GM18499 (cell line): ENCODE results near the gene IFNGR1.
"Not testable (repeated sequence)": the region's sequence is repeated elsewhere in the genome, so short reads cannot be mapped to it uniquely, and the experiment has no call there.

Source experiments
- ATAC-seq: cut with Tn5 transposase; IDR thresholded peaks from one replicate; pipeline ENCODE4 v1.9.1; 2021; ENCODE audit warnings: moderate number of reproducible peaks; ENCODE audit not compliant: insufficient read depth, unreplicated experiment

The IFNGR1 gene

DNA sequence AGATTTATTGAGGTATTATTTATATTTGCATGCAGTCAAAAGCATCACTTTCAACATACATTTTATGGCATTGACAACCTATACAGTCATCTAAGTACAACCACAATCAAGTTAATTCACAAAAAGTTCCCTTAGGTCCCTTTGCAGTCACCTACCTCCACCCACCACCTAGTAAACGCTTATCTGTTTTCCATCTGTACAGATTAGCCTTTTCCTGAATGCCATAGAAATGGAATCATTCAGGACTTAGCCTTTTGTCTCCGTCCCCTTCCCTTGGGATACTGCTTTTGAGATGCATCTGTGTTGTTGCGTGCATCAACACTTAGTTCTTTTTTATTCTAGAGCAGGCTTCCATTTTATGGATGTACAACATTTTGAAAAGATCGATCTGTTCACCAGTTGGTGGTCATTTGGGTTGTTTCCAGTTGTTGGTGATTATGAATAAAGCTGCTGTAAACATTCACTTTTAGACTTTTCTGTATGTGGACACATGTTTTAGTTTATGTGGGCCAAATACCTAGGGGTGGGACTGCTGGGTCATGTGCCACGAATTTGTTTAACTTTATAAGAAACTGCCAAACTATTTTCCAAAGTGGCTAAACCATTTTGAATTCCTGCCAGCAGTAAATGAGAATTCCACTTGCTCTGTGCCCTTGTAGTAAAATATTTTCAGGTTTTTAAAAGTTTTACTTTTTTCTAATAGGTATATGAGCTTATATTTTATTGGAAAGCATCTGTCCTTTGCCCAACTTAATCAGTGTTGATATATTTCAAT lies 17.6 kb upstream of the IFNGR1 start:
- ATAC-seq: no peak

DNA sequence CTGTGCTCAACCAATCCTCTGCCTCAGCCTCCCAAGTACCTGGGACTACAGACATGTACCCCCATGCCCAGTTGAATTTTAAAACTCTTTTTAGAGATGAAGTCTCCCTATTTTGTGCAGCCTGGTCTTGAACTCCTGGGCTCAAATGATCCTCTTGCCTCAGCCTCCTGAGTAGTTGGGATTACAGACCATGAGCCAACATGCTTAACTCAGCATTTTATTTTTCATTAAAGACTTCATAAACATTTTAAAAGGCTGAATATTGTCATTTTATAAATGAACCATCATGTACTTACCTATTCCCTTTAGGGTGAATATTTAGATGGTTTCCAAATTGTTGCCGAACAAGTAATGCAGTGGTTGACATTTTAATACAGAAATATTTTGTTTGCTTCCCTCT lies 16.5 kb upstream of the IFNGR1 start:
- ATAC-seq: no peak

DNA sequence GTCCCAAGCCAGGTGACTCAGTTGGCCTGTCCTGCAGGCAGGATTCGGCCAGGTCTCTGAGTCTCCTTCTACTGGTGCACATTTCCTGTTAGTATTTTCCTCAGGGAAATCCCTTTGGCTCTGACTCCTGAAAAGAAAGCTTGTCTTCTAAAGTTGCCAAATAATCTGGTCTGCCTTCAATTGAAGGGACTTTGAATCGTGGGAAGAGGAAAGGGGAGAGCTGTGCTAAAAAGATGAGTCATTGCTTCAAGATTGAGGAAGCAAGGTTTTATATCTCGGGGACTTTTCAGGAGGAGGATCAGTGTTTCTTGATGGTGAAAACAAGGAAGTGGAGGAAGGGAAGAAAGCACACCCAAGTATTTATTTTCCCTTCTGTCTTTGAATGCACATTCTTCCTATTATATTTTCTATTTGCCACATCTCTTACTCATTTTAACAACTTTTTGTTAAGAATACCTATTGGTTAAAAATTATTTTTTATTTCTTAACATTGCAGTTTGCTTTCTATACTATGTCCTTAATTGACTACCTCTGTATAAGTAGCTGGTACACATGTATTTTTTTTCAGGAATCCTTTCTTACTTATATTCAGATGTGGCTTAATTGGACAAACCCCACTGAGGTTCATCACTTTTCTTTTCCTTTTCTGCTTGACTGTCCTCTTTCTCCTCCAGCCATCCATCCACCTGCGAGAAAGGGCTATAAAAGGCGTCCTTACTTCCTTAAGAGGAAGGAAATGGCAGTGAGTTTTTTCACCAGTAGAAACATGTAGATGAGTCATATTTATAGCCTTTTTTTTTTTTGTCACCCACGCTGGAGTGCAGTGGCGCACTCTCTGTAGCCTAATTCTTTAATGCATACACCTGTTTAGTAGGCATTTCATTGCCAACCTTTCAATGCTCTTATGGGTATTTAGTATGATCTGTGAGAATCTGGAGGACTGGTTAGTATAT lies 15.0 kb upstream of the IFNGR1 start:
- peak; percentile 52 for ATAC-seq

DNA sequence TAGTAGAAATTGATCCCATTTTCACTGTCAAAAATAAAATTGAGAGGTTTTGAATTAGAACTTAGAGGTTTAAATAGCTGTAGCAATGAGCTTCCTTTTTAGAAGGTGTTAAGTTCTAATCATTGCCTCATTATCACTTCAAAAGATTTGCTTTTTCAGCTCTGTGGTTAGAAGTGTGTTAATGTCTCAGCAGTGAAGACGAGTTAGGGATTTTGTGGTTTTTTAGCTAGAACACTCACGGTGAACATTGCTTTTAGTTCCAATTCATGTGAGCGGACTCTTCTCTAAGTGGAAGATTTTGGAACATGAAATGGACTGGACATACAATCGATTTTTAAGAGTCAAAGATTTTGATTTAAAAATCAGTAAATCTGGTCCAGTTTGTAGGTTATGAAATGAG lies 12.7 kb upstream of the IFNGR1 start:
- no peak for ATAC-seq

DNA sequence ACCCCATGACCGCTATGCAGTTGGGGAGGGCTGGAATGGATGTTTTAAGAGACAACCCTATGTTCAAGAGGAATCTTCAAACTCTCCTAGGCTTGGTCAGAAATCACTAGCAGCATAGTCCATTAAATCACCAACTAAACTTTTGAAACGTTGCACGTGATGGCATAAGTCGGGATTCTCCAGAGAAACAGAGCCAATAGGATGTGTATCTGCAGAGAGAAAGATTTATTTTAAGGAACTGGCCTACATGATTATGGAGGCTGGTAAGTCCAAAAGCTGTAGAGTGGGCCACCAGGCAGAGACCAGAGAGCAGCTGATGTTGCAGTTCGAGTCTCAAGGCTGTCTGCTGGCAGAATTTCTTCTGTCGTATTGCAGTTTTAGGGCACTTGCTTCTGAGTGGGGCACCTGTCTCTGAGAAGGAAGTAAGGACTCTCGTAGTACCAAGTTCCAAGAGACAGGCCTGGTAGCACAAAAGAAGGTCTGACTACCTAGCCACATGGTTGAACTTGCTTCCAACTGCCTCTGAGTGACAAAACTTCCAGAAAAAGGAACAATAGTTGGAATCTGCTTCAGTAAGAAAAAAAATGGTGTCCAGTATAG lies 11.9 kb upstream of the IFNGR1 start:
- ATAC-seq: no peak

DNA sequence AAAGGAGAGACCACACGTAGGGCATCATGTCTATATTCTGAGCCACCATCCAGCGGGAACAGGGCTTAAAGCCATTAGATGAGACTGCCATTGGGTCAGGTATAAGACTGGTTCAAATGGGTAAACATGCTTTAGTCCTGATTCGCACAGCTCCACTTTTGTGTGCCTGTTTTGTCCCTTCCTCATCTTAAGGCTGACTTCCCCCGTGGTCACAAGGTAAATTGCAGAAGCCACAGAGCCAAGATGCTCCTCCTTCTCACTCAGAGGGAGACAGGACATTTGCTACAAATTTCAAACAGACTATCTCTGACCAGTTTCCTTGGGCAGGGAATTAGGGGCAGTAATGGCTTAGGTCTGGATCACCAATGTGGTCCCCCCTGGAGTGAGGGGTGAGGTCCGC lies 11.4 kb upstream of the IFNGR1 start:
- no peak for ATAC-seq

DNA sequence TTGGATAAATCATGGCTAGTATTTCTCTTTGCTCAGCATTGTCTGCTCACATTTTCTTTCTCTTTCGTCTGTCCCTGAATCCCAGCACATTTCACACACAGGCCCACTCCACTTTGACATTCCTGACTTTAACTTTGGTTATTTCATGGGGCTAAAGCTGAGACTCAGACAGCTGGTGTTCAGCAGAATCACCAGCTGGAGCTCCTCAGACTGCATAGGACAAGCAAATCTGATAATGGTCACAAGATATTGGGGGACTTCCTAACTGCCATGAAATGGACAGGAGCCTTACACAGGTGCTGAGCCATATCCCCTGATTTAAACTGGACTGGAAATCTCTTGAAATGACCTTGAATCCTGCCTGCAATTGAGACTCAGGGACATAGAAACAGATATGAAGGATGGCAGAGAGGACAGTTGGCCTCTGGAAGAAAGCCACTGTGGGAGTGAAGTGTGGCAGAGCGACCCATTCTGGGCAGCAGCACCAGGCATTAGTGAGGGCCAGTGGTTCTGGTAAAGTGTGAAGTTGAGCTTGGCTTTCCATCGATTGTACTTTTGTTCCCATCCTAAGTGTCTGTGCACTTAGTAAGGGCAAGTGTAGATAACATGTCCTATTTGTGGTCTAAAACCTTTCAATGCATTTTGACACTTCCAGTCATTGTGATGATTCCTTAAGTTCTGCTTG lies 10.0 kb upstream of the IFNGR1 start:
- ATAC-seq: no peak

DNA sequence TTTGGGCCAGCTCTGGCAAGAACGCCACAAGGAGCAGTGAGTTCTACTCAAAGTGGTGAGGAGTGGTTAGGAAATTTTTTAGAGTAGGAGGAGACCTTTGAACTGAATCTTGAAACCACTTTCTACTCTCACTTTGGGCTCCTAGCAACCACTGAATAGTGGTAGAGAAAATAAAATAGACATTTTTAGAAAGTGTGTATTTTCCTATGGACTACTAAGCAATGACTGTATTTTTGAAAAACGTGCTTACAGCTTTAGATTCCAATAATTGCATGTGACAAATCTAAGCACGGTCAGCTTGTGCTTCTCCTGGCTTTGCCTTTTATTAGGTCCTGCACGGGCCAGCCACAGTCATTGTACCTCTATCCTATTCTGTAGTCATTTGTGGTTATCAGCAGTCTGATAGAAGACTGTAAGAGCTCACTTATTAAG lies 8.7 kb upstream of the IFNGR1 start:
- ATAC-seq: peak; percentile 53

DNA sequence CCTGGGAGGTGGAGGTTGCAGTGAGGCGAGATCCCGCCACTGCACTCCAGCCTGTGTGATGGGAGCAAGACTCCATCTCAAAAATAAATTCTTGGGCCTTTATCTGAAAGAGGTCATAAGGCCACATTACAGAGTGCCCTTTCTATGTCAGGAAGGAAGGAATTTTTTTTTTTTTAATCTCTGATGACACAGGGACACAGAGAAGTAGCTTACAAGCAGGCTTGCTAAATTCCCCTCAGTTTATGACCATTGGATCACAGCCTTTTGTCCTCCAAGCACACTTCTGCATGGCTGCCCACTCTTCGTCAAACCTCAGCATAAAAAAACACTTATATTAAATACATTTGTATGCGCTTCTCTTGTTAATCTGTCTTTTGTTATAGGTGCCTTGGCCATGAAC lies 7.5 kb upstream of the IFNGR1 start:
- no peak for ATAC-seq

DNA sequence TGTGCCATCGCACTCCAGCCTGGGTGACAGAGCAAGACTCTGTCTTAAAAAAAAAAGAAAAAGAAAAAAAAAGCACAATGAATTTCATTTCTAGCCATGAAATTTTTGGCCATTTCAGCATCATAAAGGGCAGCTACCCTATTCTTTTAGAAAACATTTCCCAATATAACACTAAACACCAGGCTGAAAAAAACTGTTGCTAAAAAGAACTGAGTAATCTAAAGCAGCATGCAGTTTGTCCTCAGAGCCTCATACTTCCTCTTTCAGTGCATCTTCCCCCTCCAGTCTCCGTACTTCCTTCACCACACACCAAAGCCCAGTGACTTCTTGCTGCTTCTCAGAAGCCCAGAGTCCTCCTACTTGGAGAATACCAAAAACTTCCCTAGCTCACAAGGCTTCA lies 5.6 kb upstream of the IFNGR1 start:
- ATAC-seq: no peak

DNA sequence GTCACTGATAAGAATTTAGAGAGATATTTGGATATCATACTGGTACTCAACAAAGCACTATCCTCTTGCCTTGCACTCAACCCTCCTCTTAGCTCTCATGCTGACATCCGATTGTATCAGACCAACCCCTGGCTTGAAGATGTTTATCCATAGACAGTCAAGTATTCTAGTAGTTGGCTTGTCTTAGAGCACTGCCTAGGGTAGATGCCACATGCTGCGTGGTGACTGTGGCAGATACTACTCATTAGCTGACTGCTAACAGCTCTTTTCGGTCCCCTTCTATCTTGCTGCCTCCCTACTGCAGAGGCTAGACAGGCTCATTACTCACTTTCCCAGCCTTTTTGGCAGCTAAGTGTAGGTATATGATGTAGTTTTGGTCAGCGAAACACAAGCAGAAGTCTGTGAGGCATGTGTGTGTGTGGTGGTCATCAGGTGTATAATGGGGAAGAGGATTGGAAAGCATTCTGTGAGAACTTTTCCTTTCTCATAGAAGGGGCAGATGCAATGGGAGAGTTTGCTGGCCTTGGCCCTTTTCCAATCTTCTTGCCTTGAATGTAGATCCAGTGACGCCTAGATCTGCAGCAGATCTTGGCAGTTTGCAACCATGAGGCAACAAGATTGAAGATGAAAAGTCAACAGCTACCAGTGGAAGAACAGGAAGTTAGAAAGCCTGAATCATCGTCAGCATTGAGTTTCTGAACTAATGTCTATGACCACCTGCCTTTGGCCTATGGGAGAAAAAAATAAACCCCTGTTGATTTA lies 4.4 kb upstream of the IFNGR1 start:
- no peak for ATAC-seq

DNA sequence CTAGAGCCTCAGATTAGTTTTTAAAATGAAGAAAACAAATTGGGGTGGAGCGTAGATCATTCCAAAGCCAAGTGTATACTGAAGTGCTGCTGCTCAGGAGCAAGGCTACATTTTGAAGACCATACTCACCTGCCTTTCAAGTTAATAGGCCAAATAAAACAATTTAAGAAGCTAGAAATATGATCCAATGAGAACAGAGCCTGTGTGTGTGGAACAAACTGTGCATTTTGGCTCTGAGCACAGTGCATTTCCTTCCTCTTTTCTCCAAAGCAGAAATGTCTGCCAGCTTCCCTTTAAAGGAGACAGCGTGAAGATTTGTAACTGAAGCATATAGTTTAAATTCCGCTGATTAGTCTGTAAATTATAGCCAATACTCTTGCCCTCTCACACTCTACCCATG lies 3.2 kb upstream of the IFNGR1 start:
- no peak for ATAC-seq

DNA sequence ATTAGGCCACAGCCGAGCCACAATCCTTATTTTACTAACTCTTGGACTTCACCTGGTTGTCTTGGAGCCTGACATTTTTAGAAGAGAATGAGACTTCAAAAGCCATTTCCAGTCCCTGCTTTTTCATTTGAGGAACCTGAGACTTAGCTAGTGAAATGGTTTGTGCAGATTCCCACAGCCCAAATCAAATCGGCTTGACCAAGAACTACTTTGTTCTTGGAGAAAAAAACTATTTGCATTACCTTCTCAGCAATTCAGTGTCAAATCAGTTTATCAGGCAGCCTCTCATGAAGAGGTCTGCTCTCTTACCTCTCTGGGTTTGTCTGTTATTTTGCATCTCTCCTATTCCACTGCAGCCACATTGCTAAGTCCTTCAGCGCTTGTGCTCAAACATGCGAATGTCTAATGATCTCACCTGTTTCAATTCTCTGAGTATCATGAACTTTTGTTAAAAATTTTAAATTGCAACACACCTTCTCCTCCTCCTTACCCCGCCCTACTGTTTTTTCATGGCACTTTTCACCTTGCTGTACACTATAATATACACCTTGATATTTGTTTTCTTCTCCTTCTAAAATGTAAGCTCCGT lies 573 bp upstream of the IFNGR1 start:
- no peak for ATAC-seq

DNA sequence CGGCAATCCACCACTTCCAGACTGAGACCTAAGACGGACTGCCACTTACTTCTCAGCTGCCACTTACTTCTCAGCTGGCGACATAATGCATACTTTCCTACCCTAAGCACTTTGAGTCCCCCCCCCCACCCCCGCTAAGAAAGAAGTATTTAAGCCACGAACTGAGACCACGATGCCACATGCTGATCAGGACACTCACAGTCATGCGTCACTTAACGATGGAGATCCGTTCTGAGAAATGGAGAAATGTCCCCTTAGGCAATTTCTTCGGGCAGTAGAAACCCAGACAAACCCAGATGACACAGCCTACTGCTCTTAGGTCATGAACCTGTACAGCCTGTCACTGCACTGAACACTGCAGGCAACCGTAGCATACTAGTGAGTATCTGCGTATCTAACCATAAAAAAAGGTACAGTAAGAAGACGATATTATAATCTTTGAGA lies 690 bp downstream of the IFNGR1 start:
- ATAC-seq: peak; percentile 27

DNA sequence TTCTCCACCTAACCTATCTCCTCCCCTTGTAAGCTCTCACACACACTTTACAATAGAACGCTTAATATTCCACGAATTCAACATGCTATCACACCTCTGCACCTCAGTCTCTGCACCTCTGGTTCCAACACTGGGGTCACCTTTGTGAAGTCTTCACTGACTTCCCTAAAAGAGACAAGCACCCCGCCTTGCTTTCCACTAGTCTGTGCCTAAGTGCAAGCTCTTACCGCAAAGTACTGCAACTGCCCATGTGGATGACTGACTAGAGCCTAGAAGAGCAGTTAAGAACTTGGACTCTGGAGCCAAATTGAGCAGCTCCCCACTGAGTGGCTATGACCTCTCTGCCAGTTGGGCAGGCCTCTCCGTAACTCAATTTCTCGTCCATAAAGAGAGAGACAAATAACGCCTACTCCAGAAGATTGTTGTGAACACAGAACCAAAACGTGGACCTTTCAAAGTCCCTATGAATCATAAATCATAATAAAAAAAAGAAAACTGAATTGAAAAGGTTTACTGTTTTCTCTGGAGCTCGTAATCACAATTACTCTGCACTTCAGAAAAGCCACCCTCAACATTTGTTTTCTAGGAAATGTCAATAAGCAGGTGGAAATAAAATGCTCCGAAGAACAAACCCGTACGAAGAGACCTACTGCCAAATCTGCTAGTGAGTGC lies 1.2 kb downstream of the IFNGR1 start:
- no peak for ATAC-seq

DNA sequence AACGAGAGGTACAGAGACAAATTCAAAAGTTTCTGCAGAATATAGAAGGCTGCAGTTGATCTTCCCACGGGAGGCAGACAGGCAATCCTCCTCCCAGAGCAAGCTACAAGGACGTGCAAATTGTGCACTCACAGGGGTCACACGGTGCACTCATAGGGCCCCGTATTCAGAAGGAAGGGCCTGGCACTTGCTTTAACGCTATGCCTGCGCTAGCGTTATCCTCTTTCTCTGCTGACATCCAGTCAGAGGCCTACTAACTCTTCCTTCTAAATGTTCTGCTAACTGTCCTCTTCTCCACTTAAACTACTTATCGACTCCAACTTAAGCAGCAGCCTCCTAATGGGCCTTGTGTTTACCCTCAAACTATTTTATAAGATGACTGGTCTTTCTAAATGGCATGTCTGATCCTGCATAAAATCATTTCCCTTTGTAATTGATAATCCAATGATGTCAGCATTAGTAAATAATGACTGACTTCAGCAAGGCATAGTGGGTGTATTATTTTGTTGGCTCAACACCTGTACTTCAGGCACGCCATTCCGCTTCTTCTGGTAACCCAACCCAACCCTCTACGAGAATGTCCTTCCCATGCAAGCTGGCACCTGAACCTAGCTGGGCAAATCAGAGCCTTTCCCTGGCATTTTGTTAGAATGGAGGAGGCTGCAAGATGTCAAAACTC lies 2.2 kb downstream of the IFNGR1 start:
- no peak for ATAC-seq

DNA sequence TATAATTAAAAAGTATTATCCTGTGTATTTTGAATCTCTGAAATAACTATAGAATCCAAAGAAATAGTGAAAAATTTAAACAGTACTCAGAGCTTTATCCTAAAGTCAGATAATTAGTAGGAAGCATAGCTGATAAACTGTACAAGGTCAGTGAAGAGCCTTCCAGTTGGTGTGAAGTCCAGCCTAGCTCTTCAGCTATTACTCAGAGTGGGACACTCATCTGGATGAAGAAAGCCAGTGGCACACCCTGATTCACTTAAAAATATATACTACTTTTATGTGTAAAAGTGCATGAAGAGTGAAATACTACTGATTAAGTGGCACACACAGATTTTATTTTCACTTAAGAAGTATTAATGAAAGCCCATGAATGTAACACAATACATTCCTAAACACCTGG lies 3.1 kb downstream of the IFNGR1 start:
- ATAC-seq: no peak

DNA sequence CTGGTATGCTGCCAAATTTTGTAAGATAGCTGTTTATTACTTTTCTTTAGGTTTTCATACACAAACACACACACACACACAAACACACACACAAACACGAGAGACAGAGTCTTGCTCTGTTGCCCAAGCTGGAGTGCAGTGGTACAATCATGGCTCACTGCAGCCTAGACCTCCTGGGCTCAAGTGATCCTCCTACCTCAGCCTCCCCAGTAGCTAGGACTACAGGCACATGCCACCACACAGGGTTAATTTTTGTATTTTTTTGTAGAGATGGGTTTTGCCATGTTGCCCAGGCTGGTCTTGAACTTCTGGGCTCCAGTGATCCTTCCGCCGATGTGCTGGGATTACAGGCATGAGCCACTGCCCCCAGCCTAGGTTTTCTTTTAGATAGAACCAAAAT lies 3.6 kb downstream of the IFNGR1 start:
- ATAC-seq: not testable (repeated sequence)
